Measurements from ENCODE around the gene ABCF2. TPM values are rescaled to one million over a fixed set of nuclear protein-coding genes. Genes with fewer than 3 reads are reported as not detected.

The ABCF2 gene
- total RNA-seq, 1 experiment from 2014 or later, result 45.8 TPM

GRCh38 chr7:151172273-151173141, 54.5 kb downstream of the ABCF2 start:
- BruUV-seq (replicated peaks), result no TSS peak
- H3K36me3 ChIP-seq (ENCODE audit: low read depth), result no peaks in the 10 kb centered on the region

GRCh38 chr7:151168787-151169162, 58.2 kb downstream of the ABCF2 start:
- H3K27ac ChIP-seq, result no peak overlapping the region
- no peaks in the 10 kb centered on the region for H3K79me2 ChIP-seq (ENCODE audit: low read depth)
- H3K36me3 ChIP-seq (ENCODE audit: low read depth), result no peaks in the 10 kb centered on the region
- intact Hi-C loops (cut with micrococcal nuclease; ENCODE audit: unreplicated experiment), result no loop called here
- peaks cover 68% of the 10 kb centered on the region for H3K27me3 ChIP-seq (ENCODE audit: insufficient read depth, low read depth)
- H3K4me1 ChIP-seq (replicated peaks; ENCODE audit: insufficient read depth), result no peaks in the 10 kb centered on the region
- BruUV-seq (replicated peaks), result no TSS peak
- DNase-seq, result no peak
- H3K4me2 ChIP-seq, result no peak overlapping the region
- H3K4me3 ChIP-seq, result no peak overlapping the region
- no peaks in the 10 kb centered on the region for H4K20me1 ChIP-seq (ENCODE audit: insufficient read depth)
- ChIA-PET CTCF (interaction anchor here (0.6 kb wide), 1 partner anchor 267 kb away, joined by 5 read pairs; no protein-coding TSS in a partner anchor), POLR2A (ENCODE audit: unreplicated experiment) (no interaction called here)
- H3K9me3 ChIP-seq (ENCODE audit: insufficient read depth, low read depth), result no peaks in the 10 kb centered on the region
- no peaks in the 10 kb centered on the region for H3K9me2 ChIP-seq (ENCODE audit: insufficient read depth)
- no peaks in the 10 kb centered on the region for H3F3A ChIP-seq (ENCODE audit: insufficient read depth, low read depth)
- TF ChIP-seq EZH2 (IDR thresholded peaks at IDR 0.05; ENCODE audit: low read depth) (no peak), CTCF (conservative IDR thresholded peaks at IDR 0.05) (no peak)
- H2AFZ ChIP-seq, result no peak overlapping the region

More at GRCh38 chr7:151172273-151173141, 54.5 kb downstream of the ABCF2 start:
- Histone ChIP-seq H3K27me3 (ENCODE audit: insufficient read depth, low read depth) (peaks cover 61% of the 10 kb centered on the region), H3K27ac (no peak overlapping the region), H2AFZ (no peak overlapping the region), H3K79me2 (ENCODE audit: low read depth) (no peaks in the 10 kb centered on the region), H3F3A (ENCODE audit: insufficient read depth, low read depth) (no peaks in the 10 kb centered on the region), H4K20me1 (ENCODE audit: insufficient read depth) (no peaks in the 10 kb centered on the region; the same call in 1 of the 2 replicates), H3K4me3 (no peak overlapping the region), H3K9me2 (ENCODE audit: insufficient read depth) (no peaks in the 10 kb centered on the region), H3K4me1 (replicated peaks; ENCODE audit: insufficient read depth) (no peaks in the 10 kb centered on the region), H3K4me2 (no peak overlapping the region), H3K9me3 (ENCODE audit: insufficient read depth, low read depth) (no peaks in the 10 kb centered on the region)
- ChIA-PET CTCF (no interaction called here), POLR2A (ENCODE audit: unreplicated experiment) (no interaction called here)
- DNase-seq, result peak; percentile 46 to 82
- intact Hi-C loops (cut with micrococcal nuclease; ENCODE audit: unreplicated experiment), result loop anchor here (1.0 to 10.0 kb wide), 10 partner anchors 48 to 888 kb away; partner anchors contain the start of gene ABCB8
- TF ChIP-seq EZH2 (IDR thresholded peaks at IDR 0.05; ENCODE audit: low read depth), result no peak
- peak; percentile 100 for TF ChIP-seq CTCF (conservative IDR thresholded peaks at IDR 0.05)

- Histone ChIP-seq H3K36me3 (ENCODE audit: low read depth) (no peaks in the 10 kb centered on the region), H2AFZ (no peak overlapping the region), H3K4me1 (replicated peaks; ENCODE audit: insufficient read depth) (no peaks in the 10 kb centered on the region), H3K27me3 (ENCODE audit: insufficient read depth, low read depth) (peaks cover 70% of the 10 kb centered on the region), H3K4me3 (no peak overlapping the region), H3K79me2 (ENCODE audit: low read depth) (no peaks in the 10 kb centered on the region), H3K9me3 (ENCODE audit: insufficient read depth, low read depth) (no peaks in the 10 kb centered on the region), H3K27ac (no peak overlapping the region), H3K4me2 (no peak overlapping the region), H3F3A (ENCODE audit: insufficient read depth, low read depth) (no peaks in the 10 kb centered on the region), H4K20me1 (ENCODE audit: insufficient read depth) (no peaks in the 10 kb centered on the region), H3K9me2 (ENCODE audit: insufficient read depth) (no peaks in the 10 kb centered on the region)
- BruUV-seq (replicated peaks), result no TSS peak
- intact Hi-C loops (cut with micrococcal nuclease; ENCODE audit: unreplicated experiment), result no loop called here
- ChIA-PET POLR2A (ENCODE audit: unreplicated experiment) (no interaction called here), CTCF (interaction anchor here (0.8 kb wide), 1 partner anchor 51 kb away, joined by 3 read pairs; no protein-coding TSS in a partner anchor)
- DNase-seq, result peak in 1 of 2 experiments; percentile 39
- TF ChIP-seq EZH2 (IDR thresholded peaks at IDR 0.05; ENCODE audit: low read depth), result peak; percentile 13; the same call in 1 of the 2 replicates
- no peak for TF ChIP-seq CTCF (conservative IDR thresholded peaks at IDR 0.05)
Observed at GRCh38 chr7:151168003-151168786, 58.8 kb downstream of the ABCF2 start.
